GM18508 (cell line): ENCODE data around the gene RAD51C.
"Not testable (repeated sequence)": the region's sequence is repeated elsewhere in the genome, so short reads cannot be mapped to it uniquely, and the experiment has no call there.

Experiments used
- ATAC-seq: cut with Tn5 transposase; IDR thresholded peaks from one replicate; pipeline ENCODE4 v1.9.1; 2021; ENCODE audit warnings: moderate number of reproducible peaks; ENCODE audit not compliant: insufficient read depth, unreplicated experiment

The RAD51C gene

GRCh38 chr17:58730937-58731336 lies 38.5 kb downstream of the RAD51C start:
- ATAC-seq = no peak

- ATAC-seq = no peak
Observed at GRCh38 chr17:58734040-58734439, 41.6 kb downstream of the RAD51C start.

- ATAC-seq = no peak
Observed at GRCh38 chr17:58734811-58735210, 42.4 kb downstream of the RAD51C start.

GRCh38 chr17:58741121-58741625 lies 48.8 kb downstream of the RAD51C start:
- no peak for ATAC-seq

GRCh38 chr17:58747674-58748073 lies 55.3 kb downstream of the RAD51C start:
- no peak for ATAC-seq

- ATAC-seq = not testable (repeated sequence)
Observed at GRCh38 chr17:58749627-58750026, 57.2 kb downstream of the RAD51C start.

GRCh38 chr17:58753026-58753425 lies 60.6 kb downstream of the RAD51C start:
- no peak for ATAC-seq

- no peak for ATAC-seq
Observed at GRCh38 chr17:58755269-58755576, 62.8 kb downstream of the RAD51C start.

- ATAC-seq = no peak
Observed at GRCh38 chr17:58755577-58756245, 63.3 kb downstream of the RAD51C start, which contains the start of gene PPM1E. PPM1E (plus strand) TSS chr17:58755854.

GRCh38 chr17:58756246-58757161 lies 64.1 kb downstream of the RAD51C start:
- no peak for ATAC-seq

- ATAC-seq = no peak
Observed at GRCh38 chr17:58757162-58757613, 64.8 kb downstream of the RAD51C start.

- no peak for ATAC-seq
Observed at GRCh38 chr17:58758890-58759289, 66.5 kb downstream of the RAD51C start.

GRCh38 chr17:58759522-58759921 lies 67.1 kb downstream of the RAD51C start:
- no peak for ATAC-seq

- no peak for ATAC-seq
Observed at GRCh38 chr17:58760248-58760647, 67.8 kb downstream of the RAD51C start.

GRCh38 chr17:58763263-58763662 lies 70.9 kb downstream of the RAD51C start:
- no peak for ATAC-seq

GRCh38 chr17:58764373-58764772 lies 72.0 kb downstream of the RAD51C start:
- ATAC-seq = no peak

GRCh38 chr17:58778482-58778881 lies 86.1 kb downstream of the RAD51C start:
- not testable (repeated sequence) for ATAC-seq

- no peak for ATAC-seq
Observed at GRCh38 chr17:58779446-58779845, 87.0 kb downstream of the RAD51C start.

- no peak for ATAC-seq
Observed at GRCh38 chr17:58783380-58783779, 91.0 kb downstream of the RAD51C start.

GRCh38 chr17:58785097-58785496 lies 92.7 kb downstream of the RAD51C start:
- ATAC-seq = no peak
